ENCODE data around the gene SMAD3.

DNA sequence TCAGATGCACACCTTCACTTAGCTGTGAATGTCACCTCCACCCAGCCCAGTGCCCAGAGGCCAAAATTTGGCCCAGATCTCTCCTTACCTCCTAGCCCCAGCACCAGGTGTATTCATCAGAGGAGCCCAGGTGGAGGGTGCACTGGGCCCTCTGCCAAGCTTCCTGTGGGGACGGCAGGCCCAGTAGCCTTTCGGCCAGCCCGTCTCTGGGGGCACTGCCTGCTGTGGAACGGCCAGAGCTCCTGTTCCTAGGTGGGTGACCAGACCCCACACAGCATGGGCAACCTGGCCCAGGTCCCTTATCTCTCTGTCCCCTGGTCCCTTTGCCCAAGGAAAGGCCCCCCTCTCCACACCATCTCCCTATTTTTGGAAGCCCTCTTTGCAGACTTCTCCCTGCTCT is 121.3 kb downstream of the SMAD3 start:
- TF ChIP-seq CTCF (IDR thresholded peaks at IDR 0.05) (no peak), POLR2A (IDR thresholded peaks at IDR 0.05) (no peak)

Data from prostate gland (tissue), 2 donors.